NCI-H82 treated with DMSO at 0.1 percent for 48 hours (cell line): Measurements from ENCODE around the gene NFATC1.

Source experiments
- DNase-seq: peaks from one replicate; lab custom pipeline; 2025; ENCODE audit not compliant: unreplicated experiment; lab: John Stamatoyannopoulos, UW

The NFATC1 gene

GRCh38 chr18:79453816-79454735 is 58.3 kb downstream of the NFATC1 start:
- DNase-seq = no peak

GRCh38 chr18:79455261-79455660 is 59.5 kb downstream of the NFATC1 start:
- no peak for DNase-seq

- DNase-seq = no peak
These were observed 60.6 kb downstream of the NFATC1 start for GRCh38 chr18:79456105-79456980.

DNA sequence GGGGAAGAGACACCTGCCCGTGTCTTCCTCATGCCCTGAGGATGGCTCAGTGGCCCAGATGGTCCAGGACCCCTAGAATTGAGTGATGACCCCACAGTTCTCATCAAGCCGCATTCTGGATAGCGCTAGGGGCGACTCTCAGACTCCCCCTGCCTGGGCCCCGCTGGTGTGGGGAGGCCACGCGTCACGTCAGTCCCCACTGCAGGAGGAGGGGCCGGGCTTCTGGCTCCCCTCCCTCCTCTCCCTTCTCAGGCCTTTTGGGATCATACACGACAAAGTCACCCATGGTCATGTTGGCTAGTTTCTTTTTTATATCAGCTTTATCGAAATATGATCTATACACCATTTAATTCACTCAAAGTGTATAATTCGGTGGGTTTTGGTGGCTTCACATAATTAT is 61.5 kb downstream of the NFATC1 start:
- DNase-seq = no peak

DNA sequence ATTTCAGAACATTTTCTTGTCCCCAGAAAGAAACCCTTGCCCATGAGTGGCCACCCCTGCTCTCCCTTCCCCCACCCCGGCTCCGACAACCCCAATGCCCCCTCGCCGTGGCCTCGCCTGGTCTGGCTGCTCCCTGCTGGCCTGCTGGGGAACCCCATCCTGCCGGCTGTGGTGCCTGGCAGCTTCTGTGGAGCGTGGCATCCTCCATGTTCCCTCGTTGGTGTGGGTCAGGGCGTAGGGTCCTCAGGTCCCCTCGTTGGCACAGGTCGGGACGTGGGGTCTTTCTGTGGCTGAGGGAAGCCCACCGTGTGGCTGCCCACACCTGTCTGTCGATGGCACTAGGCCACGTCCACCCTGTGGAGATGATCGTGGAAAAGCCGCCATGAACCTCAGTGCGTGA is 61.9 kb downstream of the NFATC1 start:
- DNase-seq = no peak

- DNase-seq = no peak
These were observed 62.6 kb downstream of the NFATC1 start for GRCh38 chr18:79458131-79458838.

GRCh38 chr18:79458917-79459803 is 63.4 kb downstream of the NFATC1 start:
- no peak for DNase-seq

GRCh38 chr18:79459946-79460480 is 64.3 kb downstream of the NFATC1 start:
- DNase-seq = no peak

DNA sequence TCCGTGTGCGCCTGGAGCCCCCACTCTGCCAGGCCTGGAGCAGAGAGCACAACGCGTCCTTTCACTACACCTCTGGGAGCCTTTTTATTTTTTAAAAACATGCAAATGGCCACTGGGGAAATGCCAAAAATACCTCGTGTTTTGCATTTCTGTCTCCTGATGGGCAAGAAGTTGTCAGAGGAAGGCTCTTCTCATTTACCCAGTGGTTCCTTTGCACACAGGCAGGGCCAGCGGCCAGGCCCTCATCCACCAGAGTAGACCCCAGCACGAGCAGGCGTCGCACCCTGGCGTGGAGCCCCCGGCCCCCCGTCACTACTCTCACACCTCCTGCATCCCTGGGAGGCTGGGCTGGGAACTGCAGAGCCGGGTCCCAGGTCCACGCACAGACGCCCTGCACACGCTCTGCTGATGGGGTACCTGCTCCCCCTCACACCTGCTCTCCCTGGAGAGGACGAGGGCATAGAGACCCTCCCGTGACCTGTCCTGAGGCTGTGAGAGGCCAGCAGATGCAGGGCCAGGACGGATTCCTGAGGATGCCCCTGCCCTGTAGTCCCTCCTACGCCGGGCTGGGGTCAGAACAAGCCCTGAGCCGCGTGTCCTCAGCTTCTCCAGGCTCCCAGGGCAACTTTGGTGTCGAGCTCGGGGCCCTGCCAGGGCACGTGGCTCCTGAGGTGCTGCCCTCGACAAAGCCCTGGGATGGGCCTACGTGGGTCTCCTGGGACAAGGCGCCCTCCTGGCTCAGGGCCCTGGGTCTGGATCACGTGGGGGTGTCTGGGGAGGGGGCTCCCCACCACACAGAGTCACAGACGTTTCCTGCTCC is 65.0 kb downstream of the NFATC1 start:
- no peak for DNase-seq

GRCh38 chr18:79461627-79462026 is 65.9 kb downstream of the NFATC1 start:
- no peak for DNase-seq

DNA sequence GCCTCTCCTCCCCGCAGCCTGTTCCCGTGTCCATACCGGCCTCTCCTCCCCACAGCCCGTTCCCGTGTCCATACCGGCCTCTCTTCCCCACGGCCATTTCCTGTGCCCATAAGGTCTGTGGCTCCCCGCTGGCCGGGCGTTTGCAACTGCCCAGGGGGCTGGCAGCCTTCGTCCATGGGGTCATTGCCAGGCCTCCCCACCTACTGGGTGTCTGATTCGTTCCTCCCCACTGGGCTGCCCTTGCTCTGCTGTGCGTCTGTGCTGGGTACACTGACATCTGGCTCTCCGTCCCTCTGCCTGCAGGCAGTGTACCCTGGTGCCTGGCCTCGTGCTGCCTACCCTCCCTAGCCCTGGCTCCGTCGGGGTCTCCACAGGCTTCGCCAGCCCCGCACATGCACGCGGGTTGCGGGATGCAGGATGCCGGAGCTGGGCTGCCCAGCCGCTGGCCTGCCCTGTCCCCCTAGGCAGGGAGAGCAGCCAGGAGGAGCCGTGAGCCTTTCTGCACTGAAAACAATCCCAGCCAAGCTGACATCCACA is 67.8 kb downstream of the NFATC1 start:
- no peak for DNase-seq

DNA sequence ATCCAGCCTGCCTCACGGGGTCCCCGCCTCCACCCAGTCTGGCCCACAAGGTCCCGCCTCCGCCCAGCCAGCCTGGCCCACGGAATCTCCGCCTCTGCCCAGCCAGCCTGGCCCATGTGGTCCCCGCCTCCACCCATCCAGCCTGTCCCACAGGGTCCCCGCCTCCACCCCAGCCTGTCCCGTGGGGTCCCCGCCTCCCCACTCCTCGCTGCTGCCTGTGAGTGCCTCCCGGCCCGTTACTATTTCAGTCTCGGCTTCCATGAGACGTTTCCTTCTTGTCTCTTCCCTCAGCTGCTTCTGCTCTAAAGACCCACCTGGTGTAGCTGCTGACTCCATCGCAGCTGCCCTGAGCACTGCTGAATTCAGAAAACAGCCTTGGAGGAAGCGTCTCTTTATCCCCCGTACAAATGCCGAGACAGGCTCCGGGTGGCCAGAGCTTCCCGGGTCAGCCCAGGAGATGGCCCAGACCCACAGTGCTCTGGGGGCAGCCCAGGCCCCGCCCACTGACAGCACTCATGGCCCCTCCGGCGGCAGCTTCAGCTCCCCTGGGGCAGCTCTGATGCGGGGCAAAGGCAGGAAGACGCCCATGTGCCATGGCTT is 69.8 kb downstream of the NFATC1 start:
- no peak for DNase-seq

DNA sequence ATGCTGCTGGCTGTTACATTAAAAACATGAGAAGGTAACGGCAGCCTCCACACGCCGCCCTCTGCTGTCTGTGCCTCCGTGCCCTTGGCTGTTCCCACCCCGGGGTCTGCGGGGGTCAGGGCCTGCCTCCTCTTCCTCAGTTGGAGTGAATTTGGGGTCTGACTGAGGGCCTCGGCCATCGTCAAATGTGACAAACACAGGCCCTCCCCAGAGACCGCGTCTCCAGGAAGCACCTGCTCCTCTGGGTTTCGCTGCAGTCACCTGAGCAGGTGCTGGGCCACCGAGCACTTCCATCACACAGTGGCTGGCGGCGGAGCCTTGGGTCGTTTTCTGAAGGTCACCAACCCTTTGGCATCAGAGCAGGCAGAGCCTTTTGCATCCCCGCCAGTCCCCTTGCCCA is 70.9 kb downstream of the NFATC1 start:
- no peak for DNase-seq

GRCh38 chr18:79467126-79467525 is 71.4 kb downstream of the NFATC1 start:
- DNase-seq = no peak

DNA sequence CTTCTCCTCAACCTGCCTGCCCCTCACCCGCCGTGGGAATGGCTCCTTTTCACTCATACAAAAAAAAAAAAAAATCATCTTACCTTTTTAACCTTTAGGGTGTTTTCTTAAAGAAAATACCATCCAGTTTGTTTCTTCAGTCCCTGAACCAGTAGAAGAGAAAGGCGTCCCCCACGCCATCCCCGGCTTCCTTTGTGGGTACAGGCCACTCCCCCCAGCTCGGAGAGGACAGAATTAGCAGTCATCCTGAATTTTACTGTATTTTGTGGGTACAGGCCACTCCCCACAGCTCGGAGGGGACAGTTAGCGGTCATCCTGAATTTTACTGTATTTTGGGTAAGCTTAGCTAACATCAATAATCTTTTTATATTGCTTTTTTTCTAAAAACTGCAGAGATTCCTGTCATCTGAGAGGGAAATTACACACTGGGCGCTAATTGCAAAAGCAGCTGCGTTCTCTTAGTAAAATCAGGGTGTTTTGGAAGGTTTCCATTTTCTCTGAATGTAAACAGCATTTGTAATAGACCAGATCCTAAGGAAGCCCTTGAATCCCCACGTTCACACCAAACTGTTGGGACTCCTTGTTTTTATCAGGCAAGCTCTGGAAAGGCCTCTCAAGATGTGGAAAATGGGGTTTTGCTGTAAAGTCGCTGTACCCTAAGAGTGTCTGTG is 72.5 kb downstream of the NFATC1 start:
- DNase-seq = no peak

GRCh38 chr18:79469309-79469708 is 73.6 kb downstream of the NFATC1 start:
- DNase-seq = no peak

GRCh38 chr18:79469751-79470505 is 74.2 kb downstream of the NFATC1 start:
- no peak for DNase-seq
